NCI-H1105 treated with DMSO at 0.1 percent for 48 hours (cell line): Measurements from ENCODE around the gene MYOCD.

Experiments used
- DNase-seq: peaks from one replicate; lab custom pipeline; 2025; lab: John Stamatoyannopoulos, UW

The MYOCD gene

DNA sequence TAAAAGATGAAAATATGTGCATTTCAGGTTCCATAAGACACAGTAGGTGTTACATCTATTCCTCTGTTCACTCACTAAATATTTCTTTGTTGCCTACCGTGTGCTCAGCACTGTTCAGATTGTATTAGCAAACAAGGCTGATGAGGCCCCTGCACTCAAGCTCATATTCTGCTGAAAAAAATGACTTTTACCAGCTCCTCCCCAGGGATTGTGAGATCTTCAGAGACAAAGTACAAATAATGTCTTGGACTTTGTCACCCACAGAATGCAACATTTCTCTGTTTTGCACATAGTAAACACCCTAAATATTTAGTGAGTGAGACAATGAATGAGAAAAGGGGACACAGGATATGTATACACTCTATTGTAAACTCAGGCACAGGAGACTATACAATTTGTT is 21.9 kb upstream of the MYOCD start:
- DNase-seq, result no peak

DNA sequence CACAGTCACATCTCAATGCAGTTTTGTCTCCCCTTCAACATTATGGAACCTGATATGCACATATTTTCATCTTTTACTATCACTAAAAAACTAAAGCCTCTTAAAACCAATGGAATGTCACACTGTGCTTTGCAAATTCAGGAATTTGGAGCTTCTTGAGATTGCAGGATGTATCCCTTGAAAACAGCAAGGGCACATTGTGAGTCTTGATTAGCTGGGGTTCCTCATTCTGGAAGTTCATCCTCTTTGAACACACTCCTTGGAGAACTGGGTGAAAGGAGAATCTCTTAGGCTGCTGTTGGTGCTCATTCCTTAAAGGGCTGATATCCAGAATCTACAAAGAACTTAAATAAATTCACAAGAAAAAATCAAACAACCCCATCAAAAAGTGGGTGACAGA is 21.1 kb upstream of the MYOCD start:
- no peak for DNase-seq

DNA sequence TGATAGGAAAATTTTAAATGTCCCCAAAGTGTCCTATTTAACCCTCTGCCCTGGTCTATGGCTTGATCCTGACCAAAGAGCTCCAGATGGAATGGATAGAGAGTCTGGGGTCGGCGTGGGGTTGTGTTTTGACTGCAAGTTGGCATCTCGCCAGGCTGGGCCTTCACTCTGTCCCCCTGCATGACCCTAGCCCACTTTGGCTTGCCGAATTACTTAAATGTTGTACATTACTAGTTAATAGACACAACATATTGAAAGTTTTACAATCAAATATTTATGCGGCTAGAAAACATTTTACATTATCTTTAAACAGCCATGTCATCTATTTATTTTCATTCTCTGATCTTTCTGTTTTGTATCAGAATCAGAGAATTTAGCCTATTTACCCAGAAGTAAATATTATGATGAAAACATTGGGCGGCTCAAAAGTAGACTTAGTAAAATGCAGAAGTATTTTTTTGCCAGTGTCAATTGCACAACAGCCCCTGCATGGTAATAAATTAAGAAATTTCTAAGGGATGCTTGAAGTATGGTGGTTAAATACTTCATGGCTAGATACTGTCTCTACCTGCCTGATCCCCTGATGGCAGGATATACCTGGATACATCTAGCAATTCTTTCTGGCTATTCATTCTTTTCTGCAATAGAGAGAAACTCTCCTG is 18.8 kb upstream of the MYOCD start:
- DNase-seq, result no peak

DNA sequence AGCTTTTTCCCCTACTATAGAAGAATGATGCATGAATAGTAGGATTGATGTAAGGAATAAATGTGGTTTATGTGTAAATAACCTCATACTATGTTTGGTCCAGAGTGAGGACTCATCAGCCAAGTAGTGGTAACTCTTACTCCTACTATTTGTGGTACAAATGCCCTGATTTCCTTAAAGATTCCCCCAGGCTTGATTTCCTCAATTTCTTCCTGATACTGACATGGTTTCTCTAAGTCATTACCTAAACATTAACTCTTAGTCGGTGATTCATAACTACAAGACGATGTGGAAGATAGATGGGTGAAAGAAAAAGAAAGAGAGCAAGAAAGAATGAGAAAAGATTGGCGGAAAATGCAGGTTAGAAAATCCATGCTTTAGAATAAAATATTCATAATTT is 17.2 kb upstream of the MYOCD start:
- DNase-seq, result no peak

- no peak for DNase-seq
These were observed 9.8 kb upstream of the MYOCD start for GRCh38 chr17:12655936-12656335.

DNA sequence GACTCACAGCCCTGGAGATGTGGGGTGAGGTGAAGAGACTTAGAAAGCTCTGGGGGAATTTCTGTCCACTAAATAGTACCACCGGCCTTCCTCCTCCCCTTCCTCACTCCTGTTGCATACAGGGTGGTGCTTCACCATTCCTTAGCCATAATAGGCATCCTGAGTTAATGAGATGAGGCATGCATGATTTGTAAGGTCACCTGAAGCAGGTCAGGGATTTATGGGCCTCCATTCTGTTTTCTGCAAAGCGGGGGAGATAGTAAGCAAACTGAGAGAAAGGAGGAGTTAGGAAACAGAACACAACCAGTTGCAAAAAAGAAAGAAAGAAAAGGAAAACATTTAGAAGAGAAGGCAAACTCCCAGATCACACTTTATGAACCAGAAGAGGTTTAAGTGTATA is 9.3 kb upstream of the MYOCD start:
- no peak for DNase-seq

DNA sequence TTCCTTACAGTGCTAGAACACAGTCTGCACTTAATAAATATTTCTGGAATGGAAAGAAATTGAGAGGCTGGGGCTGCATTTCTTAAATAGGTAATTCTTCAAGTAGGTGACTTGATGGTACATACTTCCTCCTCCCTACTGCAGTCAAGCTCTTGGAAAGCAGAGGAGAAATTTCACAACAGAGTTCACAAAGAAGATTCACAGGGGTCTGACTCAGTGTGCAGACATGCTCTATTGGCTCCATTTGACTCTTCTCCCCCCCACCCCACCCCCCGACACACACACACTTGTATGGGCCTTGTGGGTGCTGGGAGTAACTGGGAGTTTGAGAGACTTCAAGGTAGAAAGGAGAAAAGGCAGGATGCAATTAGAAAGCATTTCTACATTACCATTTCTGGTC is 6.2 kb upstream of the MYOCD start:
- DNase-seq, result no peak

DNA sequence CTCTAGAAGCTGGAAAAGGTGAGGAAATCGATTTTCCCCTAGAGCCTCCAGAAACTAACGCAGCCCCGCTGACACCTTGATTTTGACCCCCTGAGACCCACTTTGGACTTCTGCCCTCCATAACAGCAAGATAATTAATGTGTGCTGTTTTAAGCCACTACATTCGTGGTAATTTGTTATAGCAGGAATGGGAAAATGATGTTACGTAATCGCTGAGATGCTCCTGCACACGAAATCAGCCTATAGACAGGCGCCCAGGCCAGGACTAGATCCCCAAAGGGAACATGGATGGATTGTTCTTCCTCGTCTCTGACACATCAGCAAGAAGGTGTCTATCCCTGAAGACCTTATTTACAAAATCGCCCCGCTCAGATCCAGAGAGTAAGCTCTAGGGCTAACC is 1.4 kb upstream of the MYOCD start:
- DNase-seq, result no peak

GRCh38 chr17:12664894-12665262 is 812 bp upstream of the MYOCD start:
- DNase-seq, result no peak

GRCh38 chr17:12666718-12667117 is 1.0 kb downstream of the MYOCD start:
- DNase-seq, result no peak

DNA sequence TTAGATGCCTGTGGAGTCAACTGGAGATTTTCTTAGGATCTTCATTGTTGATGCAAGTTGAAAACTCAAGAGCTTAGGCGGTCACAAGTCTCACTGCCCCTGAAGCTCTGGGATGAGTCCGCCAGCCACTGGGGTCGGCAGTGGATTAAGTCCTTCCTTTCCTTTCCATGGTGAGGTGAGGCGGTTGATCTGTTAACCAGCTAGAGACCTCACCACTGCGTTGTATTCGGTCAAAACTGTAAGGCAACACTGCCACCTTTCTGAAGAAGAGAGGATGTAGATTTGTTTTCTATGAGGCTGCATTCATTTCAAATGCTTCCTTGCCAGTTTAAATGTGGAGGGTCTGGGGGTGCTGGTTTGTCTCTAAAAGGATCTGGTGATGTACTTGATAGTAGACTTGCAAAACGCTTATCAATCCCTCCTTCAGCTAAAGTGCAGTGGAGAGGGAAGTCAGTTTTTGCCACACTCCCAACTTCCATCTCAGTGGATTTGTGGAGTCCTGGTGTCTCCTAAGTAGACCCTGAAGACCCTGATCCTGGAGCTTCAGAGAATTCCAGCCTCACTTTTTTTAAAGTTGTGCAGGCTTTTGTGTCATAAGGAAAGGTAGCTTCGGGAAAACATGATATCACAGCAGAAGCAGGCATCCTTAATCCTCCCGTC is 1.7 kb downstream of the MYOCD start:
- no peak for DNase-seq

DNA sequence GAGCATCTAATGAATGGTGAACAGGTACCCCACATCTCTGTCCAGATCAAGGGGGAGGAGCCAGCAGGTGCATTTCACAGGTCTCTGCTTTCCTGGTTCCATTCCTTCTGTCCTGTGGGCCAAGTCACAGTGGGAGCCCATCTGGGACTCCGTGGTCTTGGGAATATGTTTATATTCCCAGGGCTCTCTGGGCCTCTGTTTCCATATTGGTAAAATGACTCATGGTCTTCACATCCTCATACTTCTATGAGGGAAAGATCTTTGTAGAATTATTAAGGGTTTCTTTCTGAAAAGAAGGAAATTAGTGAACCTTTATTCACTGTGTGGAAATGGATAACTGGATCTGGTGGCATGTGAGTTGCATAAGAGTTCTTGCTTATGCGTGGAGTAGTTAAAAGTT is 6.2 kb downstream of the MYOCD start:
- DNase-seq, result no peak

DNA sequence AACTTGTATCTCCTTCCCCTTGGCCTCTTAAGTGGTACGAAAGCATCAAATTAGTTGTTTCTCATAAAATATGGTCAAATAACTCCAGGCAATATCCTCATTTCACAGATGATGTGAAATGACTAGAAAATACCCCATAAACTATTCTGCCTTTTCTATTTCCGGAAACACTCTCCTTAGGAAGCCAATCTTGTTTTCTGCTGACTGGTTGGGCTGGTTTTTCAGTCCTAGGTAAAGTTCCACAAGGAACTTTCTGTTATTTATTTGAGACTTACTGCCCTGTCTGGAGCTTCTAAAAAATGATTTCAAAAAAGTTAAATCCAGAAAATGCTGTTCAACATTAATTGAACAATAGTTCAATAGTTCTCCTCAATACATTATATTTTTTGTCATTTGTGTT is 7.3 kb downstream of the MYOCD start:
- no peak for DNase-seq

DNA sequence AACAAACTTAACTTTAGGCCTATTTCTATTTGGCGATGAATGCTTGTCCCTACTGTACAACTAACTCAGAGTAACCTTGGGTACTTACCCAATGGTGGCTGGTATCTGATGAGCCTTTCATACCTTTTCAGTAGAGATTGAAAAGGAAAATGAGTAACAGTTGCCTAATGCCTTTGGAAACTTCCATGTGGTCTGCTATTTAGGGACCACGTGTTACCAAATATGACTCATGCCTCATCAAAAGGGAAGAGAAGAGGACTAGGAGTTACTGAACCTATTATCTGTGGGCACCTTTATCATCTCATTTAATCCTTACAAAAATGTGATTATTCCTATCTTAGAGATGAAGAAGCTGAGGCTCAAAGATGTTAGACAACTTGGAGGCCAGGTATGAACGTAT is 8.1 kb downstream of the MYOCD start:
- DNase-seq, result no peak

DNA sequence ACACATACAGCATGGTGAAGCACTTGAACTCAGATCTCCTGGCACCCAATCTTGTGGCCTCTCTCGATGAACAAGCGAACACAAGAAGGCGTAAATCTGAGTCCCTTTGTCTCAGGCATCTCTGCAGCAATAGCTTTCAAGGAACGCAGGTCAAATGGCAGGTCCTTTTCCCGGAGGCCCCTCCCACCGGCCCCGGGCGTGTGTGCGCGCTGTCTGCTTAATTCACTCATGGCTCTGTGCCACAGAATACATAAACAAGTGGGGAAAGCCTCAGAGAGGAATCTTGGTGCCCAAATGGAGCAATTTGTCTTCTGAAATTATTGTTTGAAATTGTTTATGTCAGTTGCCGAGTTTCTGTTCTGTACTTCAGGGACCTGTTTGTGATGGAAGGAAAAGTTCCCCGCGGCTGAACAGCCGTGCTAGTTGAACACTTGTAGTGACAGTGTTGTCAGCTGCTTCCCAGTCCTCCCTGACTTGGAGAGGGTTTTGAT is 14.8 kb downstream of the MYOCD start:
- DNase-seq, result peak; percentile 52

DNA sequence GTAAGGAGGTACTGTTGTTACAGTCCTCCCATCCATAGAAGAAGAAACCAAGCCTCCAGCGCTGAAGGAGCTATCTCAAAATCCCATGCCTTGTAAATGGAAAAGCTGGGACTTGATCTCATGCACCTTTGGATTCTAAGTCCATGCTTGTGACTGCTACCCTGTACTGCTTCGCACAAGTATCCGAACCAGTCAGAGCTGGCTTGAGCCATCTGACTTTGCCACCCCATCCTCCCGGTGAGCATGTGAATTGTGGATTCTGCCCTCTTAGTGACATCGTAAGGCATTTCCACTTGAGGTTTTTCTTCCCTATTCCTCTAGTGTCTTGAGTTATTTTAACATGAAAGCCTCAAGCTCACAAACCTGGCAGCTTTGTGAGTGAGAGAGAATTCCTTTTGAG is 15.3 kb downstream of the MYOCD start:
- no peak for DNase-seq

- no peak for DNase-seq
These were observed 17.6 kb downstream of the MYOCD start for GRCh38 chr17:12683299-12683698.

DNA sequence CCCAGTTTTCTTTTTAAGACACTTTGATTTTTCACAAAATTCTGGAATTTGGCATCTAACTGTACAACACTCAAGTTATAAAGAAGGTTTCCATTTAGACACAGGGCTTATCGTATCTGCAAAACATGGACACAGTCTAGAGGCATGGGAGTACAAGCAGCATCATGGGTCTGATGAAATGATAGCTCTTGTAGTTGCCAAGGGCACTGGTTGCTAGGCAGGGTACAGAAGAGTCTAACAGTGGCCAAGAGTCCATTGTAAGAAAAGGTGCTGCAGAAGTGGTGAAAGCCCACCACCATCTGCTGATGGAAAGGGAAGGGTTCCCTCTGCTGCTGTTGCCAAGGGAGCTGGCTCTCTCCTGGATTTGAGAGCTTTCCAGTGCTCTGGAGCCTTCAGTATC is 20.8 kb downstream of the MYOCD start:
- DNase-seq, result no peak

DNA sequence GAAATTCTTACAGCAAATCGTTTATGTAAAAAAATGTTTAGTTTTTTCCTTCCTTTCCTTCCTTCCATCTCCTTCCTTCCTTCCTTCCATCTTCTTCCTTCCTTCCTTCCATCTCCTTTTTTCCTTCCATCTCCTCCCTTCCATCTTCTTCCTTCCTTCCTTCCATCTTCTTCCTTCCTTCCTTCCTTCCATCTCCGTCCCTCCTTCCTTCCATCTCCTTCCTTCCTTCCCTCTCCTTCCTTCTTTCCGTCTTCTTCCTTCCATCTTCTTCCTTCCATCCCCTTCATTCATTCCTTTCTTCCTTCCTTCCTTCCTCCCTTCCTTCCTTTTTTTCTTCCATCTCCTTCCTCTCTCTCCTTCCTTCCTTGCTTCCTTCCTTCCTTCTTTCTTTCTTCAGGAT is 22.7 kb downstream of the MYOCD start:
- no peak for DNase-seq

DNA sequence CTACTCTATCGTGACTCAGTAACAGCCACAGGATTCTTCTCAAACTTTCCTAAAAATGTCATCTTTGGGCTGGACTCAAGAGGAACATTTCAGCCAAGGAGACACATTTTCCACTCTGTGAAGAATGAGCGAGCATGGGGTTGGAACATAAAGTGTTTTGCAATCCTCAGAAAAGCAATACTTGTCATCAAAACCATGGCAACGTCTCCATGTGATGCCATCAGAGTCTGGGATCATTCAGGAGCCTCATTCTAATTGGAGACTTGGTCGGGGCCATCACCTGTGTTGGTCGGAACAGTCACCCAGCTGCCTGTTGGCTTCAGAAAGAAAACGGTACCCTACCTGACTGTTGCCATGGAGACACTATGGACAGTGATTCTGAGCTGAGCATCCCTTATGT is 25.5 kb downstream of the MYOCD start:
- no peak for DNase-seq

DNA sequence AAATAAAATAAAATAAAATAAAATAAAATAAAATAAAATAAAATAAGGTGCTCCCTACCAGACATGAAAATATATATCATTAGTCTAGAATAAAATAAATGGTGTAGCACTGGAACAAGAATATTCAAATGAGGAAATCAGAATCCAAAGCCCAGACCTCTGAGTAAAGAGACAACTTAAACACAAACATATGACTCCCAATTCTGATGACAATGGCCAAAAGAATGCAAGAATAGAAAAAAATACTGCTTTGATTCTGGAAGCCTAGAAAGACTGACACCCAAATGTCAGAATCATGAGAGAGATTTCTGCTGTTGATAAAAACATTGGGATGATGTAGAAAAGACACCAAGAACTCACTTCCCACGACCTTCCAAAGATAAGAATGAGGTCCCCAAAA is 27.9 kb downstream of the MYOCD start:
- no peak for DNase-seq

DNA sequence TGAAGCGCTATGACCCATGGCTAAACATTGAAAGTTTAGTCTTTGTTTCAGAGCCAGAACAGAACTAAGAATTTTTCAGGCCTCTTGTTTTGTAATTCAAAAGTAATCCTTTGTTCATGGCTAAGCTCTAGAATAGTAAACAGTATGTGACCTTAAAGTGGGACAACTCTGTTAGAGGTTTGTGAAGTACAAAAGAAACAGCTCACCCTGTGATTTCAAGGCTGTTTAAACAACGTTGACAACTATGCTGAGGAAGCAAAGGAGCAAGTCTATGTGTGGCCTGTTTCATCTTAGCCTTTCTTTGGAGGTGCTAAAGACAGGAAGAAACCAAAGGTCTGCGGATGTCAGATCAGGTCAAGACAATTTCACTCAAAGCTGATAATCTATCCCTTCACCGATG is 40.4 kb downstream of the MYOCD start:
- no peak for DNase-seq

- DNase-seq, result no peak
These were observed 43.4 kb downstream of the MYOCD start for GRCh38 chr17:12709063-12709462.

DNA sequence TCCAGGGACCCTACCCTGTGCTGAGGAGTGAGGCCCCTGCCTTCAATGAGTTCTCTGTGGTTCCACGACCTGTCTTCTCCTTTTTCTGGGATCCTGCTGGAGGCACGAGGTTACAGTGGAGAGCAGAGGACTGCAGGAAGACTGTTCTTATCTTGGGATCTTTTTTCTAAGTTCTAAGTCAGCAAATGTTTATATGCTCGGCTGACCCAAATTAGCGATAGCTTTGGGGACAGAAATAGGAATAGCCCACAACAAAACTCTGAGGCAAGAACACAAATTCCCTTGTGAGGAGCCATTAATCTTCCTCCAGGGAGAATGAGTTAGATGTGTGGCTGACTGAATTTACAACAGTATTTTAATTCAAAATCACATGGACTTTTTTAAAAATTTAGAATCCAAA is 46.7 kb downstream of the MYOCD start:
- DNase-seq, result no peak
